HG02840 (cell line): ENCODE measurements around the gene GSTT4.
"Not testable (repeated sequence)": the region's sequence is repeated elsewhere in the genome, so short reads cannot be mapped to it uniquely, and the experiment has no call there.

Source experiments
- ATAC-seq: cut with Tn5 transposase; IDR thresholded peaks from one replicate; pipeline ENCODE4 v1.9.1; 2021; ENCODE audit warnings: mild to moderate bottlenecking, moderate library complexity, moderate number of reproducible peaks; ENCODE audit not compliant: unreplicated experiment, low FRiP score

GSTT4 gene

GRCh38 chr22:24026056-24026455 lies 20.8 kb upstream of the GSTT4 start:
- no peak for ATAC-seq

GRCh38 chr22:24025475-24025874 lies 20.2 kb upstream of the GSTT4 start:
- ATAC-seq, result no peak

DNA sequence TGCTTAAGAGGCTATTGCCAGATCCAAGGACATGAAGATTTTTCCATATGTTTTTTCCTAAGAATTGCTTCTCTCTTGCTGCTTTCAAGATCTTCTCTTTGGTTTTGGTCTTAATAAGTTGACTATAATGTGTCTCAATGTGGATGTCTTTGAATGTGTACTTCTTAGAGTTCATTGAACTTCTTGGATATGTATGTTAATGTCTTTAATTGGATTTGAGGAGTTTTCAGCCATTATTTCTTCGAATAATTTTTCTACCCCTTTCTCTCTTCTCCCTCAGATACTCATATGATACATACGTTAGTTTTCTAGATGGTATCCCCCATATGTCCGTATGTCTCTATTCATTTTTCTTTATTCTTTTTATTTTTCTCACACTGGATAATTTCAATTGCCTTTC lies 19.1 kb upstream of the GSTT4 start:
- ATAC-seq, result no peak

- no peak for ATAC-seq
Observed at GRCh38 chr22:24023204-24023789, 18.0 kb upstream of the GSTT4 start.

GRCh38 chr22:24021304-24021703 lies 16.1 kb upstream of the GSTT4 start:
- ATAC-seq, result no peak

- no peak for ATAC-seq
Observed at GRCh38 chr22:24016156-24016555, 10.9 kb upstream of the GSTT4 start.

- ATAC-seq, result no peak
Observed at GRCh38 chr22:24011735-24012068, 6.4 kb upstream of the GSTT4 start.

DNA sequence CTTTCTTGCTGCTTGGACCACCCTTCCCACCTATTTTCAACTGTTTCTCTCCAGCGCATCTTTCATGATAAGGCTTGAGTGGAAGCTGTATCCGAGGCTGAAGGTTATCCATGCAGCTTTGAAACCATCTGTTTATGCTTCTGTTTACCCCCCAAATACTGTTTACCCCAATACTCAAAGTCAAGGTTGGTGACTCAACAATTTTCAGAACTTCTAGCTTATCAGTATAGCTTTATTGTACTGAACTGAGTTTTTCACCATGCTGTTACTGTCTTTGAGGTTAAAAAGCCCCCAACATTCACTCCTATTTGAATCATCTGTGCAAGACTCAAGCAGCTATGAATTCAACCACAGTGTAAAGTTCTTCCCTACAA lies 4.8 kb upstream of the GSTT4 start:
- ATAC-seq, result no peak

DNA sequence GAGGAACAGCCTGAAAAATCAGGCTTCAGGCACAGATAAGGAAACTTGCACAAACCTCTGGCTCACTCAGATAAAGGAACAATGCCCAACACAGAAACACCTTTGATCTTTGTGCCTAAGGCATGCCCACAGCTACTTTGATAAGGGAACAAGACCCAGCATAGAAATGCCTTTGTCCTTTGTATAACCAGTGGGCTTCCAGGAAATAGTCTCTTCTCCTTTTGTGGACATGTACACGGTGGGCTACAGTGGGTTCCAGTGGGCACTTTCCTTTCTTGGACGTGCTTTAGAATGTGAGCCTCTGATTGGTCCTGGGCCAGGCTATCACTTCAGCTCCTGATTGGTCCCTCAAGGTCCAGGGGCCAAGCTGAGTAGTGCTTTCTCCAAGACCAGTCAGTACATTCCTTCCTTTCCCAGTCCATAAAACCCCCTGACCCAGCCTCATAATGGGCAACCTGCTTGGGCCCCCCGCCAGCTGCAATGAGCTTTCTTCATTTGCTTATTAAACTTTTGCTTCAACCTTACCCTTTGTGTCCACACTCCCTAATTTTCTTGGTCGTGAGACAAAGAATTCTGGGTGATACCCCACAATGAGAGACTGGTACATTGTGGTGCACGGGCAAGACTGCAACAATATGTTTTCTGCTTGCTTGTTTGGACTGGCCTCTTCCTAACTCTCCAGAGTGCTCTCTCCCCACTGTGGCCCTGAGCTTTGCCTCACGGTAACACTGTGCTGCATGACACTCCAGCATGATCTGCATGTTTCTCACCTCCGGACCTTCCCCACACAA lies 4.2 kb upstream of the GSTT4 start:
- no peak for ATAC-seq

- ATAC-seq, result no peak
Observed at GRCh38 chr22:24008381-24009226, 3.4 kb upstream of the GSTT4 start.

DNA sequence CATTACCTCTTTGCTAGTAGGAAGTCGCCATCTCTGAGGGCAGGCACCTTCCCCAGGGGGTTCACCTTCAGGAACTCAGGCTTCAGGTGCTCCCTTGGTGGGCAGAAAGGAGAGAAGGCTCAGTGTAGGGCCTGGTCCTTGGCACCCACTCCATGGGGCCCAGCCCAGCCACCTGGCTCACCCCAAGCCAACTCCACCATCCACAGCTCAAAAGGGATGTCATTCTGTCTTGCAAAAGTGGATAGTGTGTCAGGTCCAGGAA lies 2.7 kb upstream of the GSTT4 start:
- ATAC-seq, result no peak

DNA sequence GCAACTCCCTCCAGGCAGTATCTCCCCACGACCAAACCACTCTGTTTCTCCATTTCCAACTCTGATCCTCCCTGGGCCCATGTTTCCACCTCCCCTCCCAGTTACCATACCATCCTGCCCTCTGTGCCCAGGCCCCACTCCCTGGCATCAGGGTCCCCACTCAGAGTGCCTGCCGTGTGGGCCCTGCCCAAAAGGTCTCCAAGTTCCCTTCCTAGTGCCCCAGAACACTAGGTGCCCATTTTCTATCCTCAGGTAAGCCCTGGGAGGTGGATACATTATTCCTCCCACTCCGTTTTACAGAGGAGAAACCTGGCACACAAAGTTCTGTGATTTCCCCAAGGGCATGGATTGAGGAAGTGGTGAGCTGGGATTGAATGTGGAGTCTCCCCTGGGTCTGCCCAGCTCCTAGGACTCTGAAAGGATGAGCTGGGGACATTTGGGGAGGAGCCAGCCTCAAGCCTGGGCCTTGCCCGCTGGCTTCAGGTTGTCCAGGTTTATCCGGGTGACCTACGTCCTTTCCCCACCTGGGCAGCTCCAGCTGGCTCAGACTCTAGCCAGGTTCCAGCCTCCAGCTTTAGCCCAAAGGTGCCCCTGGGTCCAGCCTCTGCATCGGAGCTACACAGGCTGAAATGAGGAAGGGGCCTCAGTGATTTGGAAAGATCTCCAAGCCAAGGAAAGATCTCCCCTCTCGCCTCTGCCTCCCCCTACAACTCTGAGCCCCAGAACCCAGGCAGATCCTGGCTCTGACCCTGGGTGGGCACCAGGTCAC lies 2.2 kb upstream of the GSTT4 start:
- ATAC-seq, result no peak

GRCh38 chr22:24006914-24007214 lies 1.6 kb upstream of the GSTT4 start:
- ATAC-seq, result no peak

DNA sequence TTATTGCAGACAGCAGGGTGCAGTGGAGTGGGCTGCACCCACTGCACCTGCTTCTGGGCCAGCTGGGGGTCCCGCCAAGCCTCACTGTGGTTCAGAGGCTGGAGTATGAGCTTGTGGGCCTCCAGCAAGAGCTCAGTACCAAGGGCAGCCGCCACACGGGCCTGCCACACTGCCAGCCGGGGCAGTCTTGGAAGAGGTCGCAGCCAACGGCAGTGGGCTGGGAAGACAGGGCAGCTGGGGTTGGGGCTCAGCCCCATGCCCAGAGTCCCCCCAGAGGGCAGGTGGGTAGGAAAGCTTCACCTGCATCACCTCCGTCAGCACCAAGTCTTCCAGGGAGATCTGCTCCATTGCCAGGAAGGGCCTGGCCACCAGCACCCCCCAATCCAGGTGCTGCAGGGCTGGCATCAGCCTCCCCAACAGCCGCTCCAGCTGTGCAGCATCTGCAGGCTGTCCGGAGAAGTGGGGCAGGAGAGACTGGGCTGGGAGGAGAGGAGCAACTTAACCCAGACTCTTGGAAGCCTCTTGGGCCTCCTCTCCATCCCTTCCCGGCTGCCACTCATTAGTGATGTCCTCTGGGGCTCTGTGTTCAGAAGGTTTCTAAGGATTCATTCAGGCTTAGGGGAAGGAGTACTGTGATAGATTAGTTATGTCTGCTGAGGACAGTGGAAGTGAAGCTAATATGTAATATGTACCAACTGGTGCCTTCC lies 1.1 kb upstream of the GSTT4 start:
- no peak for ATAC-seq

GRCh38 chr22:24003887-24004286 lies 1.4 kb downstream of the GSTT4 start:
- ATAC-seq, result no peak

- ATAC-seq, result no peak
Observed at GRCh38 chr22:24002851-24003250, 2.4 kb downstream of the GSTT4 start.

DNA sequence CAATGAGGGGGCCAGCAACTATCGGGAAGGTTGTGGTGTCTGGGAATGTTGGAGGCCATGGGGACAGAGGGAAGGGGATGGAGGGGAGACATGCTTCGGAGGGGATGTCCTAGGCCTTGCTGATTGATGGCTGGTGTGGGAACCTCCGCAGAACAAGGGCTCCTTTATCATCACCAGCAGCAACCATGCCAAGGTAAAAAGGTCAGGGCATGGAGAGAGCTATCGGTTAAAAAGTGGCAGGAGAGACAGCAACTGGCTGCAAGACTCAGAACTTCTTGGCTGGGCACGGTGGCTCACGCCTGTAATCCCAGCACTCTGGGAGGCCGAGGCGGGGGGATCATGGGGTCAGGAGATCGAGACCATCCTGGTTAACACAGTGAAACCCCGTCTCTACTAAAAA lies 3.0 kb downstream of the GSTT4 start:
- ATAC-seq, result no peak

DNA sequence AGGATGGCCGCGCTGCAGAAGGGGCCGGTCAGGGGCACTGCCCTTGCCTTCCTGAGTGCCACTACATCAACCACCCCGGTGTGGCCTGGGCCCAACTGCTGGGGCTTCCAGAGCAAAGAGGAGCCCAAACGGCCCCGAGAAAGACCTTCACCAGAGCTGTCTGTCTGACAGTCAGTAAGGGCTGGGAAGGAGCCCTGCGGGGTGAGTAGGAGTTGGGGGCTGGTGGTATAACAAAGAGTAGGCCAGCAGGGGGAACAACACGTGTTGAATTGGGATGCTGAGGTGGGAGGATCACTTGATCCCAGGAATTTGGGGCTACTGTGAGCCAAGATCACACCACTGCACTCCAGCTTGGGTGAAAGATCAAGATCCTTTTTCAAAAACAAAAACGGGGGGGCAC lies 3.9 kb downstream of the GSTT4 start:
- no peak for ATAC-seq

DNA sequence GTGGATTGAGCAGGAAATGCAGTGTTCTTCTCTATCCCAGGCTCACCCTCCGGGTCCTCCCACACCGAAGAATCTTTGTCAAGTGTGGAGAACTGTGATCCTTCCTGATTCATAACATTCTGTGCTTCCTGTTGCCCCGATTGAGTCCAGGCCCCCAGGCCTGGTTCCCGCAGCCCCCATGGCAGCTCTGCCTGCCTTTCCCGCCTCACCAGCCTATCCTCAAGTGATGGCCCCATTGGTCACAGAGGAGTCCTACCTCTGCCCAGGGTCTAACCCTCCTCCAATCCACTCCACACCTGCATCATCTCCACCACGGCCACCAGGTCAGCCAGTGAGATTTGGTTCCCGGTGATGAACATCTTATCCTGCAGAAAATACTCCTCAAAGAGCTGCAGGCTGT lies 5.5 kb downstream of the GSTT4 start:
- ATAC-seq, result not testable (repeated sequence)

DNA sequence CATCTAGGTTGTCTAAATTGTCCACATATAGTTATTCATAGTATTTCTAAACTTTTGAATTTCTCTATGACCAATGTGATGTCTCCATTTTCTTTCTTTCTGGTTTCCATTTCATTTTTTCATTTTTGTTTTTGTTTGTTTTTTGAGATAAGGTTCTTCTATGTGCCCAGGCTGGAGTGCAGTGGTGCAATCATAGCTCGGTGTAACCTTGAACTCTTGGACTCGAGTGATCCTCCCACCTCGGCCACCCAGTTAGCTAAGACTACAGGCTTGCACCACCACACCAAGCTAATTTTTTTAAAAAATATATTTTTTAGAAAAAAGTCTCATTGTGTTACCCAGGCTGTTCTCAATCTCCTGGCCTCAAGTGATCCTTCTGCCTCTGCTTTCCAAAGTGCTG lies 8.2 kb downstream of the GSTT4 start:
- no peak for ATAC-seq
